ENCODE measurements around the gene GNAI3.

Gene GNAI3

DNA sequence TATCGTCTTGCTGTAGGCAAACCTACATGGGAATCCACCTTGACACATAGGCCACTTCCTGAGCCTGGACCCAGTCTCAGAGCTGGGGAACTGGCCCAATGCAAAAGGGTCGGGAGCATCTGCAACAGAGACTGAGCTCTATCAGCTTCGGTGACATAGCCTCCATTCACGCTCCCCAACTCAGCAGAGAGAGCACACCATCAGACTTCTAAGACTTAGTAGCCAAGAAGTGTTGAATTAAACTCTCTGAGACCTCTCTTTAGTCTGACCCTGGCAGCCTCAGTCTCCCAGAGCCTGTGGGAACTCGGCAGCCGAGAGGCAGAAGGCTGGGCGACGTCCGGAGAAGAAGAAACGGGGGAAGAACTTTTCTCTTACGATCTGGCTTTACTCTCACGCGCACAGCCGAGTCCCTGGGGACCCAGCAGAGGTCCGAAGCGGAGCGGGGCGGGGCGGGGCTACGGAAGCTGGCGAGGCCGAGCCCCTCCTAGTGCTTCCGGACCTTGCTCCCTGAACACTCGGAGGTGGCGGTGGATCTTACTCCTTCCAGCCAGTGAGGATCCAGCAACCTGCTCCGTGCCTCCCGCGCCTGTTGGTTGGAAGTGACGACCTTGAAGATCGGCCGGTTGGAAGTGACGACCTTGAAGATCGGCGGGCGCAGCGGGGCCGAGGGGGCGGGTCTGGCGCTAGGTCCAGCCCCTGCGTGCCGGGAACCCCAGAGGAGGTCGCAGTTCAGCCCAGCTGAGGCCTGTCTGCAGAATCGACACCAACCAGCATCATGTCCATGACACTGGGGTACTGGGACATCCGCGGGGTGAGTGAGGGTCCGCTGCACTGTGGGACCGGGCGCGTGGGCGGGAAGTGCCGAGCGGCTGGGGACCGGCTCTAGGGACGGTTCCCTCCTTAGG lies 107.5 kb downstream of the GNAI3 start, which contains the start of gene GSTM4:
GSTM4 (plus strand) TSS at position 485 of the 905 bp plus-strand sequence; CDS start at position 776, 291 bp downstream.
- no peaks in the 10 kb centered on the region for H3K79me2 ChIP-seq (ENCODE audit: insufficient read depth, low read length)
- peak within 1 kb of the TSS; percentile 77 for H3K4me2 ChIP-seq (ENCODE audit: low read length)
- H3K4me3 ChIP-seq (ENCODE audit: low read depth, low read length, poor library complexity, severe bottlenecking) = peak within 1 kb of the TSS; percentile 68
- no peaks in the 10 kb centered on the region for H3K36me3 ChIP-seq (ENCODE audit: insufficient read depth, low read length)
- H3F3A ChIP-seq (ENCODE audit: insufficient read depth, low read length) = no peaks in the 10 kb centered on the region
- 0 out of 2 replicates have a peak, but pooled peaks cover 8% of the 10 kb centered on the region for H3K27me3 ChIP-seq (ENCODE audit: insufficient read depth, low read length)
- 0 out of 2 replicates have a peak within 1 kb of the TSS, but pooled peaks have one; percentile 4 for H2AFZ ChIP-seq (ENCODE audit: low read length)
- H3K9me2 ChIP-seq (ENCODE audit: low read depth, low read length) = no peaks in the 10 kb centered on the region
- H3K4me1 ChIP-seq (ENCODE audit: insufficient read depth, low read length, severe bottlenecking) = peaks cover 13% of the 10 kb centered on the region
- no peaks in the 10 kb centered on the region for H4K20me1 ChIP-seq (ENCODE audit: insufficient read depth, low read length)
- TF ChIP-seq EZH2 (IDR thresholded peaks at IDR 0.05; ENCODE audit: borderline replicate concordance, low read length) (no peak), CTCF (IDR thresholded peaks at IDR 0.05; ENCODE audit: low read length) (peak; percentile 9; the same call in 1 of the 2 replicates)
- peak within 1 kb of the TSS; percentile 66 for H3K9ac ChIP-seq (ENCODE audit: low read length)
- no peaks in the 10 kb centered on the region for H3K9me3 ChIP-seq (ENCODE audit: low read length)
- no peak within 1 kb of the TSS for H3K27ac ChIP-seq (ENCODE audit: low read depth, low read length, poor library complexity, severe bottlenecking)

GRCh38 chr1:109657395-109657794 lies 109.0 kb downstream of the GNAI3 start:
- H3K9me2 ChIP-seq (ENCODE audit: low read depth, low read length) = no peaks in the 10 kb centered on the region
- peaks cover 13% of the 10 kb centered on the region for H3K4me1 ChIP-seq (ENCODE audit: insufficient read depth, low read length, severe bottlenecking)
- no peak overlapping the region for H3K4me2 ChIP-seq (ENCODE audit: low read length)
- no peaks in the 10 kb centered on the region for H4K20me1 ChIP-seq (ENCODE audit: insufficient read depth, low read length)
- no peak overlapping the region for H2AFZ ChIP-seq (ENCODE audit: low read length)
- H3K9ac ChIP-seq (ENCODE audit: low read length) = no peak overlapping the region
- H3K27me3 ChIP-seq (ENCODE audit: insufficient read depth, low read length) = peaks cover 8% of the 10 kb centered on the region; the same call in 1 of the 2 replicates
- no peaks in the 10 kb centered on the region for H3K36me3 ChIP-seq (ENCODE audit: insufficient read depth, low read length)
- H3K4me3 ChIP-seq (ENCODE audit: low read depth, low read length, poor library complexity, severe bottlenecking) = no peak overlapping the region
- H3K9me3 ChIP-seq (ENCODE audit: low read length) = no peaks in the 10 kb centered on the region
- no peak for TF ChIP-seq CTCF (IDR thresholded peaks at IDR 0.05; ENCODE audit: low read length)
- no peak for TF ChIP-seq EZH2 (IDR thresholded peaks at IDR 0.05; ENCODE audit: borderline replicate concordance, low read length)
- no peak overlapping the region for H3K27ac ChIP-seq (ENCODE audit: low read depth, low read length, poor library complexity, severe bottlenecking)
- no peaks in the 10 kb centered on the region for H3K79me2 ChIP-seq (ENCODE audit: insufficient read depth, low read length)
- no peaks in the 10 kb centered on the region for H3F3A ChIP-seq (ENCODE audit: insufficient read depth, low read length)

DNA sequence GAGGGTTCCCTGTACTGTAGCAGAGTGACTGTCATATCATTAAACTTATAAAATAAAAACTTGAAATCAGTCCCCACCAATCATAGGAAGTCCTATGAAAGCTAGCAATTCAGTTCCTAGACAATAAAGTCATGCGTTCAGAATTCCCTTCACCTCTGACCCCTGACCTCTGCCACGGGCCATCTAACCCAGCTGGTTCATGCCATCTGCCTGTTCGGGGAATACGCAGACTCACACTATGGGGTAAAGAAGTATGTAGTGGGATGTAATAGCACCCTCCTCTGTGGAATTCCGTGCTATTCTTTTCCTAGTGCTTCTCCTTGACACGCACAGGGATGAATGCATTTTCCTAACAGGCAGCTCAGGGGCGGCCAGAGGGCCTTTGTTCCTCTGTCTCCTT lies 109.6 kb downstream of the GNAI3 start:
- Histone ChIP-seq H3K9me3 (ENCODE audit: low read length) (no peaks in the 10 kb centered on the region), H3K4me3 (ENCODE audit: low read depth, low read length, poor library complexity, severe bottlenecking) (no peak overlapping the region), H2AFZ (ENCODE audit: low read length) (no peak overlapping the region), H3K27ac (ENCODE audit: low read depth, low read length, poor library complexity, severe bottlenecking) (no peak overlapping the region), H3K4me1 (ENCODE audit: insufficient read depth, low read length, severe bottlenecking) (peaks cover 13% of the 10 kb centered on the region), H3K79me2 (ENCODE audit: insufficient read depth, low read length) (no peaks in the 10 kb centered on the region), H3K9me2 (ENCODE audit: low read depth, low read length) (no peaks in the 10 kb centered on the region), H3K9ac (ENCODE audit: low read length) (no peak overlapping the region), H3K4me2 (ENCODE audit: low read length) (no peak overlapping the region), H3K36me3 (ENCODE audit: insufficient read depth, low read length) (no peaks in the 10 kb centered on the region), H3F3A (ENCODE audit: insufficient read depth, low read length) (no peaks in the 10 kb centered on the region), H3K27me3 (ENCODE audit: insufficient read depth, low read length) (peaks cover 8% of the 10 kb centered on the region; the same call in 1 of the 2 replicates), H4K20me1 (ENCODE audit: insufficient read depth, low read length) (no peaks in the 10 kb centered on the region)
- TF ChIP-seq CTCF (IDR thresholded peaks at IDR 0.05; ENCODE audit: low read length) (no peak), EZH2 (IDR thresholded peaks at IDR 0.05; ENCODE audit: borderline replicate concordance, low read length) (no peak)
